SH-SY5Y (cell line): ENCODE data around the gene UGT2A3.

Experiments used
- GATA2 ChIP-seq: IDR thresholded peaks from 2 replicates; pipeline ENCODE4 v1.6.1; 2011; ENCODE audit warnings: mild to moderate bottlenecking, low read depth, low read length
- GATA3 ChIP-seq: IDR thresholded peaks from 2 replicates; pipeline ENCODE4 v1.6.1; 2011; ENCODE audit warnings: low read depth, mild to moderate bottlenecking, low read length, moderate library complexity

UGT2A3 gene

DNA sequence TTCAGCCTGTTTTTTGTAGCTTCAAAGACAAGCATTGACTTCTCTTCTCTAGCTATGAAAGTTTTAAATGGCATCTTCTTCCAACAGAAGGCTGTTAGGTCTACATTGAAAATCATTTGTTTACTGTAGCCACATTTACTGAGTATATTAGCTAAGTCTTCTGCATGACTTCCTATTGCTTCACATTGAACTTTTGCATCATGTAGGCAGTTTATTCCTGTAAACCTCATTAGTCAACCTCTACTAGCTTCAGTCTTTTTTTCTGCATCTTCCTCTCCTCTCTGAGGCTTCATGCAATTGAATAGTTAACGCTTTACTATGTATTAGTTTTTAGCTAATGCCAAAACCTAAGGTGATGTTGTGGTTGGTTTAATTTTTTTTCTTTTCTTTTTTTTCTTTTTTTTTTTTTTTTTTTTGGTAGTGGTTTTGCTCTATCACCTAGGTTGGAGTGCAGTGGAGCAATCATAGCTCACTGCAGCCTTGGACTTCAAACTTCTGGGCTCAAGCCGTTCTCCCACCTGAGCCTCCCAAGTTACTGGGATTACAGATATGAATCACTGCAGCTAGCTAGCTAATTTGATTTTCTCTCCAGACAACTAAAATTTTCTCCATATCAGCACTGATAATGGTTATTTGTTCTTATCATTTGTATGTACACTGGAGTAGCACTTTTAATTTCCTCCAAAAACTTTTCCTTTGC lies 3.4 kb downstream of the UGT2A3 start:
- TF ChIP-seq GATA3 (no peak), GATA2 (no peak)

DNA sequence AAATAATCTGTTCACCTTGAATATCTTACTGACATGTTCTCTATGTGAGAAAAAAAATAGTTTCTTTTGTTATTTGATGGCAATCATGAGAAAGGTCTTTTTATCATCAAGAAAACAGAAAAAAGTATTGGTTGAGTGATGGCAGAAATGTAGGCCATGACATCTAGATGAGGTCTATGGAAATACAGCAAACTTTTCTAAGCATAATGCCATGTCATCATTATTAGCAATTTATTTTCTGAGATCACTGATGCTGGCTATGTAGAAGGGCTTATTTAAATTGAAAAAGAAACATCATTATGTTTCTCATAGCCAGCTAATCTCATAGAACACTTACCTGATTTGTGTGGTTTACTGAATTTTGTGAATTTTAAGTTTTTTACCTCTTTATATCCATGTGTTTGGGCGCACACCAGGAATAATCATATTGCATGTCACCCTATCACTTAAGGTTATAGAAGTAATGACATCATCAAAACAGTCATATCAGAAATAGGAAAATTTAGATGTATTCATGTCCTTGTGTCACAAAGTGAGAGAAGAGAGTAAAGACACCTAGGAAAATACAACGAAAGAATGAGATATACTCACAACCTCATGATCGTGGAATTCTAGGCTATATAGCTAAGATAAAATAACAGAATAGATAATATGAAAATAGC lies 22.4 kb downstream of the UGT2A3 start:
- TF ChIP-seq GATA2 = no peak
- no peak for TF ChIP-seq GATA3

DNA sequence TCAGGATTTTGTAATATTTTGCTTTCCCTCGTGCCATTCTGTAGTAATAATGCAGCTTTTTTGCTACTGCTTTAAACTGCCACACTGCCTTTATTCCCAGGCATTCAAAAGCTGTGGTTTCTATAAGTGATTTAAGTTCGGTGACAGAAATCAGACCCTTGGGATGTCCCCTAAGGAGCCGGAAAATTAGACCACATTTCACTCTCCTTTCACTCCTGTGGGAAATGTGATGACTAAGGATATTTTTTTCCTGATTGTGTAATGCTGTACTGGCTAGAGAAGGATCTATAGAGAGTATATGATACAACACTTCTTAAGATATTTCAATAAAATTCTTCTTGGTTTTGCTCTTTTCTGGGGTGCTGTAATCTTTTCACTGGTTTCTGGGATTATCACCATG lies 24.4 kb downstream of the UGT2A3 start:
- TF ChIP-seq GATA3 (no peak), GATA2 (no peak)

DNA sequence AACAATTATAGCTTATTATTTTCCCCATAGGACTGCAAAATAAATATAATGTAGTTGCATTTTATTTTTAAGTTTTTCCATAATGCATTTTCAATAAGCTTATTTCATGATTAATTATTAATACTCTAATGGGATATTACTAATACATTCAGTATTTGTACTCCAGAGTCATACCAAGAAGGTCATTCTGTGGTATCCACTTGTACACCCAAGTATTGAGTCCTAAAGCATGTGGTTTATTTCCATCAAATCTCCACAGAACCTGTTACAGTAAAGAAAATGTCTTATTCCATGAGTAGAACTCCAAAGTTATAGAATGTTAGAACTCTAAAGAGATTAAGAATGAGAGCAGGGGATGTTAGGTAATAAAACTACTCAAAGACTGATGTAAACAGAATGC lies 30.6 kb downstream of the UGT2A3 start:
- TF ChIP-seq GATA3 (no peak), GATA2 (no peak)

DNA sequence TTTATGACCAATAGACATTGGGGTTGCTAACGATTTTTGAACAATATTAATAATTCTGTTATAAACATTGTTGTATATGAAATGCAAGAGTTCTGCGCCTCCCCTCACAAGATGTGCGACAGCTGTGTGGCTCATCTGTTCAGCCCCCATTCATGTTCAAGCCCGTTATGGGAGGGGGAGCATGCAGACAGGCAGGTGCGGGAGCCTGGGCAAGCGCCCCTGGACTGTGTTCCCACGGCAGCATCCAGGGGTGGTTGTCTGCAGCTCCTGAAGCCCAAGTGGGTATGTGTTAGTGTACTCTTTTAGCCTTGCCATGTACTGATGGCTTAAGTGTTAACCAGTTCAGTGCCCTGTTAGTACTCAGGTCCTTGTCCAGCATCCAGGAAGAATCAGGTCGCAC lies 34.6 kb downstream of the UGT2A3 start:
- TF ChIP-seq GATA2 (no peak), GATA3 (no peak)

DNA sequence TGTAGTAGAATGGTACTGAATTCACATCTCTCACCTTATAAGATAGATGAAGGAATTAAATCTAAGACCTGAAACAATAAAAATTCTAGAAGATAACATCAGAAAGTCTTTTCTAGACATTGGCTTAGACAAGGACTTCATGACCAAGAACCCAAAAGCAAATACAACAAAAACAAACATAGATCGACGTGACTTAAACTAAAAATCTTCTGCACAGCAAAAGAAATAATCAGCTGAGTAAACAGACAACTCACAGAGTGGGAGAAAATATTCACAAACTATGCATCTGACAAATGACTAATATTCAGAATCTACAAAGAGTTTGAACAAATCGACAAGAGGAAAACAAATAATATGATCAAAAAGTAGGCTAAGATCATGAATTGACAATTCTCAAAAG lies 38.8 kb downstream of the UGT2A3 start:
- no peak for TF ChIP-seq GATA3
- no peak for TF ChIP-seq GATA2

DNA sequence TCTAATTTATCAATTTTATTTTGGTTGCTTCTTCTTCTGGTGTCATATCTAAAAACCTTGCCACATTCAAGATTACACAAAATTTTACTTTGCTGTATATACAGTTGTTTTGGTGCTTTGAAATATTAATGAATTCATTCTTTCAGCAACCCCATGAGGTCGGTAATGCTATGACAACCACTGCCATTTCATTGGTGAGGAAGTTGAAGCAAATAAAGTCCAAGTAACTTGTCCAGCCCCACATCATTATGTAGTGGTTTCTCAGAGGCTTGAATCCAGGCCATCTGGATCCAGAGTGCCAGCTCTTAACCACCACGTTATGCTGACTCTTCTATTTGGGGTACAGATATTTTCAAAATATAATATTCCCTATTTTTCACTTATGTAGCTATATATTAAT lies 42.2 kb downstream of the UGT2A3 start:
- no peak for TF ChIP-seq GATA2
- TF ChIP-seq GATA3 = no peak

DNA sequence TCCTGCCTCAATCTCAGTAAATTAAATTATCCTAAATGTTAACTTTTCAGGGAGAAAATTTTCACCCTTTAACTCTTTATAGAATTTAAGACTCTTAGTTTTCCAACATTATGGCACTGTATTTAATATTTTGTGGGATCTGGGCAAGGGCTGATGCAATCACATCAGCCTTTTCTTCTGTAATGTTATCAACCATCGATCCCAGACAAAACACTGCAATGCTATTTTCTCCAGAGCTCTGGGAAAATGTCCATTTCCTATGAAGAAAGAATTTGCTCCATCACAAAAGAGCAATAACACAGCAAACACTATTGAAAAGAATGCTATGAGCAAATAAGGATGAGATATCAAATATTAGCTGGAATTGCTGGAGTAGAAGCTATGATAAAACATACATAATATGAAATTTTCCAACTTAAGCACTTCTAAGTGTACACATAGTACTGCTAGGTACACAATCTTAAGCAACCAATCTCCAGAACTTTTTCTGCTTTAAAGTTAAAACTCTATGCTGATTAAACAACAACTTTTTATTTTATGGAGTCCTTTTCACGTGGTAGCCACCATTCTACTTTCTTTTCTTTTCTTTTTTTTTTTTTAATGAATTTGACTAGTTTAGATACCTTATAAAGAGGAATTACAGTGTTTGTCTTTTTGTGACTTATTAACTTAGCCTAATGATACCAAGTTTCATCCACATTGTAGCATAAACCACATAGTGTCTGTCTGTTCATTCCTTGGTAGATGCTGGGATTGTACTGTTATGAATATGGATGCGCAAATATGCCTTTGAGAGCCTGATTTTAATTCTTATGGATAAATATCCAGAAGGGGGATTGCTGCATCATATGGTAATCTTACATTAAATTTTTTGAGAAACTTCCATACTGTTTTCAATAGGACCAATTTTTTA lies 43.6 kb downstream of the UGT2A3 start:
- TF ChIP-seq GATA2 (no peak), GATA3 (no peak)

DNA sequence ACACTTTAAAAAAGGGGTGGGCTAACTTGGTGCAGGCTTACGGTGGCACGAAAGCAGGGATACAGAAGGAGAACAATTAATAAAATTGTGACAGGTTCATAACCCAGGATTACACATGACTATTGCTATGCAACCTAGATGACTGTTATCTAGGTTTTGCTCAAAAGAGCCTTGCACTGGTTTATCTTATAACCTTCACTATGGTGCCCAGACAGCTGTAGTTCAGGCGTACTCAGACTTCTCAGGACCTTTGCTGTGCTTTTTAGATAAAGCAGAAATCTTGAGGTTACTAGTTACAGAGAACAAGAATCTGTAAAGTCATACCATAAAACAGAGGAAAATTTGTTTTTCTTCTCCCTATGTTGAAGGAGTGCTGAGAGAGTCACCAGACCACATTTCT lies 44.4 kb downstream of the UGT2A3 start:
- TF ChIP-seq GATA2 = no peak
- no peak for TF ChIP-seq GATA3

DNA sequence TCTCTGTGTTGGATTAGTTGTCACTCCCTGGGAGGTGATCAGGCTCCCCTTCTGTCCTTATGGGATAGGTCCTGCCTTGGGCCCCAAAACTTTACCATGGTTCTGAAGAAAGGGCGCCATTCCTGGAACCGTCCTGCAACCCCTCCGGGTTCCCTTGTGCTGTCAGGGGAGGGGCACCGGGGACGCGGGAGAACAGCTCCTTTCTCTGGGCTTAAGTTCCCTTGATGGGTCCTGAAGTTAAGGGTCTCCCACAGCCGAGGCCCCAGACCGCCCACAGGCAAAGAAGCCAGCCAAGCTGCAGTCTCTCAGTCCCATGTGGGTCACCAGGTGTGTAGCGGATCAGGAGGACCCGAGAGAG lies 44.8 kb downstream of the UGT2A3 start:
- TF ChIP-seq GATA3 (no peak), GATA2 (no peak)

DNA sequence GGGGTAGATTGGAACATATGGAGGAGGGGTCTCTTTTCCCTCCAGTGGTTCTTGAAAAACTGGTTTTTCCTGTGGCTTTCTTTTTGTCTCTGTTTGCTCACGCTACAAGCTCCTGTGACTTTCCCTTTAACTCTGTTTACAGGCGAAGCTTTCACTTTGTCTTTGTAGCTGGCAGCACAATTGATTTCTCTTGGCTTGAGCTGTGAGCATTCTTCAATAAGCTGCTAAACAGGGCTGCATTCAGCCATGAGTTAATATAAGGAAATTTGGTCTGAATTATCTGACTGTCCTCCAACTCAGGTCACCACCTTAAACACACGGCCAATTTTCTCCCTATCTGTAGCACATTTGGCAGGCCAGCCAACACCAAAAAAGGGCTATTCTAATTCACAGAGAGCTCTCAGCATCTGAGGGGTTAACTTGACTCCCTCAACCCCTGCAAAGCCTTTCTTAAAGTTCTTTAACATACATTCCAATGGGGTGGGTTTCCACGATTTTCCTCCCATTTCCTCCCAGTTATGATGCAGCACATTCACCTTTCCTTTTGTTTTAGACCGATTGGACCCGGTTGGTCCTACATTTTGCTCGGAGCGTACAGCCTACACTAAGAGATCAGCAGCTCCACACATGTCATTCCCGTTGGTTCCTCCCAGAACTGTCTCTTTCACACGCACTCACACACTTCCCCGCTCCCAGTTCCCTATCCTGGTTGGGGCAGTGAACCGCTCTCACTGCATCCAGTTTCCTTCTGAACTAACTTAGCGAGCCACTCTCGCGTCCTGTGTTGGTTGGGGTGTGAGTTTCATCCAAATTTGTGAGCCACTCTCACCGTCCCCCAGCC lies 45.4 kb downstream of the UGT2A3 start:
- TF ChIP-seq GATA2 = no peak
- no peak for TF ChIP-seq GATA3

DNA sequence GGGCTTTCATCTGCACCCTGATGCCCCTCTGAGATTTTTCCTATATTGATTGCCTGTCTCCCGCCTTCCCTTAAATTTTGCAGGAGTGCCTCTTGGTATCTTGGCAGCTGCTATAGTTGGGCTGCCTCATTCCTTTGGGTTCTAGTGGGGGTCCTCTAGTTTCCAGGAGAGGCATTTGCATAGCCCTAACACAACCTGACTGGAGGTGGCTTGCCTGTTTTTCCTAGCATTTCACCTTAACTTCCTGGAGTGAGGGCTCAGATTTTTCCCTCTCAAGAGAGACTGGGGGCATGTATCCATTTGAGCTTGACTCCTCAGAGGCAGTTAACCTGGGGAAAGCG lies 46.0 kb downstream of the UGT2A3 start:
- TF ChIP-seq GATA3 (no peak), GATA2 (no peak)

DNA sequence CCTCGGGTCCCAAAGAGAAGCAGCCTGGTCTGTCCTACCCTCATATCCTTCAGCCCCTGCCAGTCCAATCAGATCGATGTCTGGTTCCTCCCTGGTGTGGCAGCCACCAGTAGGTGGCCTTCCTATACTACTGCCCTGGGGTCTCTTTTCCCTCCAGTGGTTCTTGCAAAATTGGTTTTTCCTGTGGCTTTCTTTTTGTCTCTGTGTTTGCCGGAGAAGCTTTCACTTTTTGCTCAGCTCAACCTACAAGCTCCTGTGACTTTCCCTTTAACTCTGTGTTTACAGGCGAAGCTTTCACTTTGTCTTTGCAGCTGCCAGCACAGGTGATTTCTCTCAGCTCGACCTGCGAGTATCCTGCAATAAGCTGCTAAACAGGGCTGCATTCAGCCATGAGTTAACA lies 46.8 kb downstream of the UGT2A3 start:
- TF ChIP-seq GATA3 = no peak
- no peak for TF ChIP-seq GATA2

DNA sequence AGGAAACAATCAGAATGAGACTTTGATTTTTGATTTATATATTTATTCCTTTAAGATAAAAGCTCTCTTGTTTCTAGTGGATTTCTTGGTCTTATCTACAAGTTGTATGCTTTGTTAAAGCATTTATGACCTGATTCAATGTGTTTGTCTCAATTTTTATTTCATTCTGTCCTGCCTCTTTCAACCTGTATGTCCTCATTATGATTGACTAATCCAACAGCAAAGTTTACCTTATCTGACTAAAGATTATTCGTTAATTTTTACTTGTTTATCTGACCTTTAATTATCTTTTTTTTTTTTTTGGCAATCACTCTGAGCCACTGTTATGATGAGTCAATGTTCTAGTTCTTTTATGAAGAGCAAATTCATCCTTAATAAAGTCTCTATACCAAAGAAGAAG lies 54.9 kb downstream of the UGT2A3 start:
- no peak for TF ChIP-seq GATA3
- TF ChIP-seq GATA2 = no peak
